HepG2 (cell line): ENCODE results near the gene GMPPA.

ENCODE experiments used
- BRCA1 ChIP-seq: sonication (generic); formaldehyde crosslinking; IDR thresholded peaks from 2 replicates; pipeline ENCODE4 v1.4.0; 2020; ENCODE audit warnings: missing genetic modification reagents
- ERF ChIP-seq: IDR thresholded peaks from 2 replicates; pipeline ENCODE4 v1.6.1; 2018; ENCODE audit warnings: missing biosample characterization, missing genetic modification reagents
- IKZF1 ChIP-seq: fragments of 450-650 bp; IDR thresholded peaks from 2 replicates; pipeline ENCODE4 v1.7.1; 2016
- SETDB1 ChIP-seq: sonication (generic); formaldehyde crosslinking; IDR thresholded peaks from 2 replicates; pipeline ENCODE4 v1.5.1; 2020; ENCODE audit warnings: missing genetic modification reagents, mild to moderate bottlenecking, borderline replicate concordance
- SP1 ChIP-seq, 2 experiments: fragments of 450-650 bp in 1 of 2; sonication (generic) in 1 of 2; formaldehyde crosslinking in 1 of 2; IDR thresholded peaks; 2 replicates each; pipeline versions ENCODE4 v1.4.0 to v1.6.1; 2016 to 2020; ENCODE audit warnings: missing genetic modification reagents in 1 of 2
- ZNF30 ChIP-seq: sonication (generic); formaldehyde crosslinking; IDR thresholded peaks from 2 replicates; pipeline ENCODE4 v1.5.0; 2020; ENCODE audit warnings: mild to moderate bottlenecking, missing genetic modification reagents
- TF ChIP-seq, protein P1 (sequence below): sonication (generic); formaldehyde crosslinking; IDR thresholded peaks from 2 replicates; pipeline ENCODE4 v1.5.0; 2020; ENCODE audit warnings: mild to moderate bottlenecking, missing genetic modification reagents, moderate library complexity

DNA sequence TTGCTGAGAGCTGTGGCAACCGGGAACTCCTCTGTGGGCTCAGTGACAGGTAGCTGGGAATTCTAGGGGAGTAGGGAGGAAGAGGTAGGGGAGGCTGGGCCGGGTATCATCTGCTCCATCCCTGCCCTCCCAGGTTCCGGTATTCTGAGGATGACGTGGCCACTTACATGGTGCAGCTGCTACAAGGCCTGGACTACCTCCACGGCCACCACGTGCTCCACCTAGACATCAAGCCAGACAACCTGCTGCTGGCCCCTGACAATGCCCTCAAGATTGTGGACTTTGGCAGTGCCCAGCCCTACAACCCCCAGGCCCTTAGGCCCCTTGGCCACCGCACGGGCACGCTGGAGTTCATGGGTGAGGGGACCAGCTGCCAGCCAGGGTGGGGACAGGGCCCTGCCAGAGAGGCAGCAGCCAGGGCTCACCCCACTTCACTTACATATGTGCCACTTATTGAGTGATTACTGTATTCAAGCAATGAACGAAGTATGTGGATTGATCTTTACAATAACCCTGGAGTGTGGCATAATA is 8.0 kb upstream of the GMPPA start:
- TF ChIP-seq BRCA1 (CRISPR knock-in tag) = no peak
- TF ChIP-seq, protein P1, sequence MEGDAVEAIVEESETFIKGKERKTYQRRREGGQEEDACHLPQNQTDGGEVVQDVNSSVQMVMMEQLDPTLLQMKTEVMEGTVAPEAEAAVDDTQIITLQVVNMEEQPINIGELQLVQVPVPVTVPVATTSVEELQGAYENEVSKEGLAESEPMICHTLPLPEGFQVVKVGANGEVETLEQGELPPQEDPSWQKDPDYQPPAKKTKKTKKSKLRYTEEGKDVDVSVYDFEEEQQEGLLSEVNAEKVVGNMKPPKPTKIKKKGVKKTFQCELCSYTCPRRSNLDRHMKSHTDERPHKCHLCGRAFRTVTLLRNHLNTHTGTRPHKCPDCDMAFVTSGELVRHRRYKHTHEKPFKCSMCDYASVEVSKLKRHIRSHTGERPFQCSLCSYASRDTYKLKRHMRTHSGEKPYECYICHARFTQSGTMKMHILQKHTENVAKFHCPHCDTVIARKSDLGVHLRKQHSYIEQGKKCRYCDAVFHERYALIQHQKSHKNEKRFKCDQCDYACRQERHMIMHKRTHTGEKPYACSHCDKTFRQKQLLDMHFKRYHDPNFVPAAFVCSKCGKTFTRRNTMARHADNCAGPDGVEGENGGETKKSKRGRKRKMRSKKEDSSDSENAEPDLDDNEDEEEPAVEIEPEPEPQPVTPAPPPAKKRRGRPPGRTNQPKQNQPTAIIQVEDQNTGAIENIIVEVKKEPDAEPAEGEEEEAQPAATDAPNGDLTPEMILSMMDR (CRISPR knock-in tag) = no peak
- TF ChIP-seq SETDB1 (CRISPR knock-in tag) = no peak
- TF ChIP-seq IKZF1 = no peak
- TF ChIP-seq ERF = no peak
- TF ChIP-seq ZNF30 (CRISPR knock-in tag) = no peak
- no peak for TF ChIP-seq SP1 (IDR thresholded peaks at IDR 0.05)
- no peak for TF ChIP-seq SP1 (CRISPR knock-in tag; IDR thresholded peaks at IDR 0.05)
